ENCODE measurements around the gene USHBP1. TPM values are rescaled to one million over a fixed set of nuclear protein-coding genes. Genes with fewer than 3 reads are reported as not detected.

Gene USHBP1
- total and polyA plus RNA-seq, 5 donors from 2014 or later, result not detected

DNA sequence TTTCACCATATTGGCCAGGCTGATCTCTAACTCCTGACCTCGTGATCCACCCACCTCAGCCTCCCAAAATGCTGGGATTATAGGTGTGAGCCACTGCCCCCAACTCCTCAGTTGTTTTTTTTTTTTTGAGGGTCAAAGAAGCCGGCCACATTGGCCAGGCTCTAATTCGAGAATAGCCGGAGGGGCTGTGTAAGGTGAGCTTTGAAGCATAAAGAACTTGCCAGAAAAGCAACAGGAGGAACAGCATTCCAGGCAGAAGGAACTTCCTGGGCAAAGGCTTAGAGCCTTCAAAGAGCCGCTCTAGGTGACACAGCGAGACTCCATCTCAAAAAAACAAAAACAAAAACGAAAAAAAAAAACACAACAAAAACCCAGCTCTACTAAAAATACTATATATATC is 1.5 kb upstream of the USHBP1 start:
- ATAC-seq (ENCODE audit: low read depth in 2 of 2) (no peak), DNase-seq (no peak)
- peaks cover 23% of the 10 kb centered on the region for H3K4me1 ChIP-seq (ENCODE audit: control insufficient read depth, insufficient read depth, low read length, poor library complexity, severe bottlenecking)
- Mint-ChIP-seq H3K9me3 (no peaks in the 10 kb centered on the region), H3K27me3 (peaks cover 6% of the 10 kb centered on the region), H3K4me3 (no peak overlapping the region), H3K27ac (no peak overlapping the region), H3K36me3 (peaks cover 4% of the 10 kb centered on the region), H3K4me1 (peaks cover 6 to 31% (median 13%) of the 10 kb centered on the region in 4 donors)
- no peaks in the 10 kb centered on the region for H3K27me3 ChIP-seq (ENCODE audit: control insufficient read depth, insufficient read depth, low read length)
- H3K36me3 ChIP-seq (ENCODE audit: control insufficient read depth, insufficient read depth, low read length), result peaks cover 10% of the 10 kb centered on the region
- H3K27ac ChIP-seq (ENCODE audit: insufficient read depth, low read length, poor library complexity, severe bottlenecking), result no peak overlapping the region
- no peak overlapping the region for H3K4me3 ChIP-seq (ENCODE audit: low read depth, low read length)
- no peaks in the 10 kb centered on the region for H3K9me3 ChIP-seq (ENCODE audit: control insufficient read depth in 2 of 2, low read length in 2 of 2)

DNA sequence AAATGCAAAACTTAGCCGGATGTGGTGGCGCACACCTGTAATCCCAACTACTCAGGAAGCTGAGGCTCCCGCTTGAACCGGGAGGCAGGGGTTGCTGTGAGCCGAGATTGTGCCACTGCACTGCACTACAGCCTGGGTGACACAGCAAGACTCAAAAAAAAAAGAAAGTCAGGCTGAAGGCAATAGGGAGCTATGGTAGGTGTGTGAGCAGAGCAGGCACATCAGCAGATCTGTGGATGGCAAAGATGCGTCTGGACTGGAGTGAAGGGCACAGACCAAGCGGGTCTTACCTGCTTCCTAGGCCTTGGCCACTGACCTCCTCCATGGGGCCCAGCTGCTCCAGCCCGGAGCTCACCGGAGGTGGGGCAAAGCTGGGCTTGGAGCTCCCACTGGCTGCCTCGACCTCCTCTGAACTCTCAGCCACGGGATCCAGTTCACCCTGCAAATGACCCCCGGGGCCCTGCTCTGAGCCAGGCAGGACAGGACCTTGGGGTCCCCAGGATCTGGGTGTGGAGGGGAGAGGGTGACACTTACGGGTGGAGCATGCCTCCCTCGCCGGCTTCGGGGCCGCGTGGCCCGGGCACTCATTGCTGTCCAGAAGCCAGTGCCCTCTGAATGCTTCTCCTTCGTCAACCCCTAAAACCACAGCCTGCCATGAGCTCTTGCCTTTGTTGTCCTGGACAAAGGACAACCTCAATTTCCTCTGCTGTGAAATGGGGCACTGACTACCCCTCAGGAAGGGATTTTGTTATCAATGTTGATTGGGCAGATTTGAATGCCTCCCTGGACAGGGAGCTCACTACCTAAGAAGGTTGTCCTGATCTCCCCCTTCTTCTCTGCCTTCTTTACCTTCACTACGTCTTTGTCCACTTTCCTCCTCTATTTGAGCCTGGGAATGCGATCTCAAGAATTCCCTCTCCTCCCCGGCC is 569 bp downstream of the USHBP1 start:
- DNase-seq (no peak), ATAC-seq (ENCODE audit: low read depth in 2 of 2) (no peak)
- H3K36me3 ChIP-seq (ENCODE audit: control insufficient read depth, insufficient read depth, low read length), result peaks cover 2% of the 10 kb centered on the region
- no peak overlapping the region for H3K4me3 ChIP-seq (ENCODE audit: low read depth, low read length)
- Mint-ChIP-seq H3K9me3 (no peaks in the 10 kb centered on the region), H3K27me3 (peaks cover 11% of the 10 kb centered on the region), H3K4me1 (peaks cover 6 to 35% (median 17%) of the 10 kb centered on the region in 4 donors), H3K36me3 (no peaks in the 10 kb centered on the region), H3K27ac (peak overlapping the region; percentile 42 to 80 (median 50)), H3K4me3 (no peak overlapping the region)
- peaks cover 23% of the 10 kb centered on the region for H3K4me1 ChIP-seq (ENCODE audit: control insufficient read depth, insufficient read depth, low read length, poor library complexity, severe bottlenecking)
- H3K27ac ChIP-seq (ENCODE audit: insufficient read depth, low read length, poor library complexity, severe bottlenecking), result peak overlapping the region; percentile 28
- H3K27me3 ChIP-seq (ENCODE audit: control insufficient read depth, insufficient read depth, low read length), result no peaks in the 10 kb centered on the region
- H3K9me3 ChIP-seq (ENCODE audit: control insufficient read depth in 2 of 2, low read length in 2 of 2), result no peaks in the 10 kb centered on the region

DNA sequence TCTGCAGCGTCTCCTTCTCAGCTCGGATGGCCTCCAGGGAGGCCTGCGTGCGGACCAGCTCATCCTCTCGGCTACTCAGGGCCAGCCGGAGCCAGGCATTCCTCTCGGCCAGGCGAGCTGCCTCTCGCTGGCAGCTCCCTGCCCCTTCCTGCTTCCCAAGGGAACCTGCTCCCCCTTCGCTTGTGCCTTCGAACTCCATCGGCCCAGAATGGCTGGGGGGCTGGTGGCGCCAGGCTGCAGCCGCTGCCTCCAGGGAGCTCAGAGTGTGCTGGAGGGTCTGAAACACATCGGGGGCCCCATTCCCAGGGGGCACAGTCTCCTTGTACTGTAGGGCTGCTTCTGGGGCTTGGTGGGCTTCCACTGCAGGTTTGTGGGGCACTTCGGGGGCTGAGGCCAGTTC is 2.0 kb downstream of the USHBP1 start:
- Histone ChIP-seq H3K27ac (ENCODE audit: insufficient read depth, low read length, poor library complexity, severe bottlenecking) (no peak overlapping the region), H3K9me3 (ENCODE audit: control insufficient read depth in 2 of 2, low read length in 2 of 2) (no peaks in the 10 kb centered on the region), H3K4me1 (ENCODE audit: control insufficient read depth, insufficient read depth, low read length, poor library complexity, severe bottlenecking) (peaks cover 15% of the 10 kb centered on the region), H3K4me3 (ENCODE audit: low read depth, low read length) (no peak overlapping the region), H3K36me3 (ENCODE audit: control insufficient read depth, insufficient read depth, low read length) (no peaks in the 10 kb centered on the region), H3K27me3 (ENCODE audit: control insufficient read depth, insufficient read depth, low read length) (no peaks in the 10 kb centered on the region)
- H3K27ac Mint-ChIP-seq, result peak overlapping the region in 1 of 3 donors; percentile 20
- no peak for ATAC-seq (ENCODE audit: low read depth in 2 of 2)
- peaks cover 6 to 29% (median 16%) of the 10 kb centered on the region in 4 donors for H3K4me1 Mint-ChIP-seq
- no peak overlapping the region for H3K4me3 Mint-ChIP-seq
- no peak for DNase-seq
- H3K36me3 Mint-ChIP-seq, result no peaks in the 10 kb centered on the region
- no peaks in the 10 kb centered on the region for H3K9me3 Mint-ChIP-seq
- H3K27me3 Mint-ChIP-seq, result peaks cover 16% of the 10 kb centered on the region

DNA sequence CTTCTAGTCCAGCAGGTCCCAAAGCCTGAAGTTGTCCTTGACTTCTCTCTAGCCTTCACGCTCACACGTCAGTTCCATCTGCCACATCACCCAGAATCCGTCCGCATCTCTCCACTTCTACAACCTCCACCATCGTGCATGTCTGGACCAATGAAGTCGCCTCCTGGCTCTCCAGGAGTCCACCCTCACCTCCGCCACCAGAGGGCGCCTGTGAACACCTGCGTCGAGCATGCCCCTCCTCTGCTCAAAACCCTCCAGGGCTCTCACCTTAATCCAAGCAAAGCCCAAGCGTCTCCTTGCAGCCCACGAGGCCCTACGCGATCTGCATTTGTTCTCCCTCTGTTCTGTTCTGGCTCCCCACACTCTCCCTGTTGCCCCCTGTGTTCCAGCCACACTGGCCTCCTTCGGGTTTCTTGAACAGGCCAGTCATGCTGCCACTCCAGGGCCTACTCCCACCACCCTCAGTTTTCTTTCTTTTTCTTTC is 3.7 kb downstream of the USHBP1 start:
- H3K36me3 Mint-ChIP-seq, result no peaks in the 10 kb centered on the region
- H3K9me3 Mint-ChIP-seq, result no peaks in the 10 kb centered on the region
- no peaks in the 10 kb centered on the region for H3K9me3 ChIP-seq (ENCODE audit: control insufficient read depth in 2 of 2, low read length in 2 of 2)
- H3K27me3 Mint-ChIP-seq, result peaks cover 11% of the 10 kb centered on the region
- H3K4me1 ChIP-seq (ENCODE audit: control insufficient read depth, insufficient read depth, low read length, poor library complexity, severe bottlenecking), result peaks cover 8% of the 10 kb centered on the region
- H3K27ac Mint-ChIP-seq, result peak overlapping the region in 1 of 3 donors; percentile 8
- no peaks in the 10 kb centered on the region for H3K36me3 ChIP-seq (ENCODE audit: control insufficient read depth, insufficient read depth, low read length)
- no peak overlapping the region for H3K4me3 ChIP-seq (ENCODE audit: low read depth, low read length)
- ATAC-seq (ENCODE audit: low read depth in 2 of 2) (peak; percentile 96 to 98), DNase-seq (peak; percentile 77 to 91 (median 87))
- no peak overlapping the region for H3K27ac ChIP-seq (ENCODE audit: insufficient read depth, low read length, poor library complexity, severe bottlenecking)
- H3K4me3 Mint-ChIP-seq, result peak overlapping the region in 1 of 4 donors; percentile 22
- H3K4me1 Mint-ChIP-seq, result peaks cover 0 to 16% (median 8%) of the 10 kb centered on the region in 4 donors
- H3K27me3 ChIP-seq (ENCODE audit: control insufficient read depth, insufficient read depth, low read length), result no peaks in the 10 kb centered on the region

DNA sequence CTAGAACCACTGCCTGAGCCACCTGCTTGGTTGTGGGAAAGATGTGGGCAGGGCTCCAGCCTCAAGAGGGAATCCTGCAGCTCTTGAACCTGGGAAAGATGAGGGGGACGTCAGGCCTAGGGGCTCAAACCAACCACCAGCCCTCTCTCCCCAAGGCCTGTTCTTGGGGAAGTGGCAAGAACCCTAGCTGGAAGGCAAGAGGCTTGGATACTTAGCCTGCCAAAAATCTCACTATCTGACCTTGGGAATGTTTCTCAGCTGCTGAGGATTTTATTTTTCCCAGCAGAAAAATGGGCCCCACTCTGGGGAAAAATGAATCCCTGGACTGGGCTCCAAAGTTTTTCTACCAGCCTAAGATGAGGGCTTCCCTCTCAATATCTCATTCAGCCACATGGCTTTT is 4.6 kb downstream of the USHBP1 start:
- H3K4me1 ChIP-seq (ENCODE audit: control insufficient read depth, insufficient read depth, low read length, poor library complexity, severe bottlenecking), result peaks cover 5% of the 10 kb centered on the region
- H3K9me3 Mint-ChIP-seq, result no peaks in the 10 kb centered on the region
- peaks cover 0 to 14% (median 8%) of the 10 kb centered on the region in 4 donors for H3K4me1 Mint-ChIP-seq
- H3K4me3 ChIP-seq (ENCODE audit: low read depth, low read length), result no peak overlapping the region
- H3K27me3 Mint-ChIP-seq, result peaks cover 15% of the 10 kb centered on the region
- H3K36me3 ChIP-seq (ENCODE audit: control insufficient read depth, insufficient read depth, low read length), result no peaks in the 10 kb centered on the region
- no peak for DNase-seq
- ATAC-seq (ENCODE audit: low read depth in 2 of 2), result no peak
- no peak overlapping the region for H3K4me3 Mint-ChIP-seq
- no peak overlapping the region for H3K27ac Mint-ChIP-seq
- H3K27ac ChIP-seq (ENCODE audit: insufficient read depth, low read length, poor library complexity, severe bottlenecking), result no peak overlapping the region
- no peaks in the 10 kb centered on the region for H3K9me3 ChIP-seq (ENCODE audit: control insufficient read depth in 2 of 2, low read length in 2 of 2)
- H3K27me3 ChIP-seq (ENCODE audit: control insufficient read depth, insufficient read depth, low read length), result no peaks in the 10 kb centered on the region
- no peaks in the 10 kb centered on the region for H3K36me3 Mint-ChIP-seq

- H3K4me3 Mint-ChIP-seq, result no peak overlapping the region
- Histone ChIP-seq H3K27ac (ENCODE audit: insufficient read depth, low read length, poor library complexity, severe bottlenecking) (no peak overlapping the region), H3K4me3 (ENCODE audit: low read depth, low read length) (no peak overlapping the region), H3K36me3 (ENCODE audit: control insufficient read depth, insufficient read depth, low read length) (no peaks in the 10 kb centered on the region), H3K27me3 (ENCODE audit: control insufficient read depth, insufficient read depth, low read length) (no peaks in the 10 kb centered on the region), H3K9me3 (ENCODE audit: control insufficient read depth in 2 of 2, low read length in 2 of 2) (no peaks in the 10 kb centered on the region), H3K4me1 (ENCODE audit: control insufficient read depth, insufficient read depth, low read length, poor library complexity, severe bottlenecking) (no peaks in the 10 kb centered on the region)
- H3K27me3 Mint-ChIP-seq, result peaks cover 15% of the 10 kb centered on the region
- H3K9me3 Mint-ChIP-seq, result no peaks in the 10 kb centered on the region
- no peaks in the 10 kb centered on the region for H3K36me3 Mint-ChIP-seq
- ATAC-seq (ENCODE audit: low read depth in 2 of 2) (no peak), DNase-seq (no peak)
- H3K4me1 Mint-ChIP-seq, result peaks cover 0 to 8% (median 5%) of the 10 kb centered on the region in 4 donors
- H3K27ac Mint-ChIP-seq, result no peak overlapping the region
Measured at GRCh38 chr19:17259118-17259780, 5.3 kb downstream of the USHBP1 start.

- Histone ChIP-seq H3K4me3 (ENCODE audit: low read depth, low read length) (no peak overlapping the region), H3K27ac (ENCODE audit: insufficient read depth, low read length, poor library complexity, severe bottlenecking) (no peak overlapping the region), H3K36me3 (ENCODE audit: control insufficient read depth, insufficient read depth, low read length) (no peaks in the 10 kb centered on the region), H3K27me3 (ENCODE audit: control insufficient read depth, insufficient read depth, low read length) (no peaks in the 10 kb centered on the region), H3K9me3 (ENCODE audit: control insufficient read depth in 2 of 2, low read length in 2 of 2) (no peaks in the 10 kb centered on the region), H3K4me1 (ENCODE audit: control insufficient read depth, insufficient read depth, low read length, poor library complexity, severe bottlenecking) (no peaks in the 10 kb centered on the region)
- no peaks in the 10 kb centered on the region for H3K9me3 Mint-ChIP-seq
- no peak for DNase-seq
- H3K36me3 Mint-ChIP-seq, result no peaks in the 10 kb centered on the region
- H3K27ac Mint-ChIP-seq, result no peak overlapping the region
- no peak overlapping the region for H3K4me3 Mint-ChIP-seq
- ATAC-seq (ENCODE audit: low read depth in 2 of 2), result no peak
- peaks cover 0 to 7% (median 4%) of the 10 kb centered on the region in 4 donors for H3K4me1 Mint-ChIP-seq
- peaks cover 15% of the 10 kb centered on the region for H3K27me3 Mint-ChIP-seq
Measured at GRCh38 chr19:17256130-17256529, 8.4 kb downstream of the USHBP1 start.
